WTC11 (cell line): ENCODE results near the gene INHA. TPM values are rescaled to one million over a fixed set of nuclear protein-coding genes. Genes with fewer than 3 reads are reported as not detected.

Experiments used
- ATAC-seq: fragments of 200-7000 bp; cut with Tn5 transposase; 2 replicates; pipeline ENCODE4 v1.10.0; 2021; ENCODE audit warnings: mild to moderate bottlenecking, moderate library complexity
- CTCF ChIA-PET: fragments of 300-600 bp; sonication (Branson Sonifier 250); formaldehyde crosslinking; loops from one replicate; lab custom pipeline; 2021; ENCODE audit warnings: antibody characterized with exemption; lab: Charles Lee
- POLR2A ChIA-PET: fragments of 350-600 bp; sonication (Branson Sonifier 250); formaldehyde crosslinking; loops from one replicate; lab custom pipeline; 2021; ENCODE audit warnings: antibody characterized with exemption; lab: Charles Lee
- DNase-seq: peaks from one replicate; pipeline ENCODE4 v3.0.0; 2021; ENCODE audit warnings: low spot score
- H3K27ac Mint-ChIP-seq: 2 replicates; pipeline ENCODE4 v1.8.0; 2021; ENCODE audit warnings: mixed read lengths
- H3K27me3 Mint-ChIP-seq: 2 replicates; pipeline ENCODE4 v1.8.0; 2021; ENCODE audit warnings: low read depth, mild to moderate bottlenecking, moderate library complexity, mixed read lengths
- H3K36me3 Mint-ChIP-seq: 2 replicates; pipeline ENCODE4 v1.8.0; 2021; ENCODE audit warnings: mixed read lengths
- H3K4me1 Mint-ChIP-seq: 2 replicates; pipeline ENCODE4 v1.8.0; 2022; ENCODE audit warnings: mixed read lengths
- H3K4me3 Mint-ChIP-seq: 2 replicates; pipeline ENCODE4 v1.8.0; 2021; ENCODE audit warnings: mild to moderate bottlenecking, moderate library complexity, mixed read lengths
- H3K9me3 Mint-ChIP-seq: 2 replicates; pipeline ENCODE4 v1.8.0; 2021; ENCODE audit warnings: mixed read lengths
- CTCF ChIP-seq: fragments of 200-600 bp; IDR thresholded peaks from 2 replicates; pipeline ENCODE4 v1.8.0; 2022; ENCODE audit warnings: antibody characterized with exemption
- E2F1 ChIP-seq: sonication (generic); formaldehyde crosslinking; IDR thresholded peaks from 2 replicates; pipeline ENCODE4 v1.8.0; 2022; ENCODE audit warnings: mild to moderate bottlenecking, missing genetic modification reagents
- GABPB1 ChIP-seq: sonication (generic); formaldehyde crosslinking; IDR thresholded peaks from 2 replicates; pipeline ENCODE4 v1.8.1; 2023; ENCODE audit warnings: mild to moderate bottlenecking, missing genetic modification reagents
- JAZF1 ChIP-seq: fragments of 250-450 bp; sonication (Bioruptor Pico); IDR thresholded peaks from 2 replicates; pipeline ENCODE4 v1.9.0; 2021; ENCODE audit warnings: moderate library complexity, mild to moderate bottlenecking, inconsistent platforms
- KAT7 ChIP-seq: sonication (generic); formaldehyde crosslinking; IDR thresholded peaks from 2 replicates; pipeline ENCODE4 v1.8.1; 2023; ENCODE audit warnings: missing genetic modification reagents, mild to moderate bottlenecking, borderline replicate concordance
- NFE2L1 ChIP-seq: sonication (generic); formaldehyde crosslinking; IDR thresholded peaks from 2 replicates; pipeline ENCODE4 v1.8.1; 2023; ENCODE audit warnings: missing genetic modification reagents
- NFYB ChIP-seq: sonication (generic); formaldehyde crosslinking; conservative IDR thresholded peaks from 2 replicates; pipeline ENCODE4 v1.8.0; 2022; ENCODE audit warnings: low read depth, missing genetic modification reagents
- PREB ChIP-seq: sonication (generic); formaldehyde crosslinking; IDR thresholded peaks from 2 replicates; pipeline ENCODE4 v1.8.1; 2022; ENCODE audit warnings: mild to moderate bottlenecking, missing genetic modification reagents, moderate library complexity, borderline replicate concordance
- PRRX2 ChIP-seq: fragments of 250-450 bp; sonication (Bioruptor Pico); IDR thresholded peaks from 2 replicates; pipeline ENCODE4 v1.8.0; 2021; ENCODE audit warnings: mild to moderate bottlenecking
- RELA ChIP-seq: sonication (generic); formaldehyde crosslinking; IDR thresholded peaks from 2 replicates; pipeline ENCODE4 v1.8.1; 2022; ENCODE audit warnings: missing genetic modification reagents, mild to moderate bottlenecking, borderline replicate concordance
- TEAD1 ChIP-seq: sonication (generic); formaldehyde crosslinking; IDR thresholded peaks from 2 replicates; pipeline ENCODE4 v1.8.0; 2022; ENCODE audit warnings: mild to moderate bottlenecking, missing genetic modification reagents
- ZBTB21 ChIP-seq: sonication (generic); formaldehyde crosslinking; IDR thresholded peaks from 2 replicates; pipeline ENCODE4 v1.8.1; 2023; ENCODE audit warnings: mild to moderate bottlenecking, missing genetic modification reagents, borderline replicate concordance
- ZNF219 ChIP-seq: sonication (generic); formaldehyde crosslinking; IDR thresholded peaks from 2 replicates; pipeline ENCODE4 v1.8.0; 2023; ENCODE audit warnings: missing genetic modification reagents, mild to moderate bottlenecking, borderline replicate concordance
- ZNF416 ChIP-seq: fragments of 250-450 bp; sonication (Bioruptor Pico); IDR thresholded peaks from 2 replicates; pipeline ENCODE4 v1.9.0; 2021; ENCODE audit warnings: mild to moderate bottlenecking, inconsistent platforms
- ZNF532 ChIP-seq: fragments of 250-450 bp; sonication (Bioruptor Pico); IDR thresholded peaks from 2 replicates; pipeline ENCODE4 v1.9.0; 2021; ENCODE audit warnings: mild to moderate bottlenecking, borderline replicate concordance
- total RNA-seq: library from RNA; stranded (reverse); gene quantifications from 3 replicates; pipeline ENCODE4 v1.2.3, GENCODE V29; 2021
- TF ChIP-seq, protein P1 (sequence below): sonication (generic); formaldehyde crosslinking; IDR thresholded peaks from 2 replicates; pipeline ENCODE4 v1.8.0; 2023; ENCODE audit warnings: missing genetic modification reagents, mild to moderate bottlenecking, borderline replicate concordance
- TF ChIP-seq, protein P2 (sequence below): fragments of 250-450 bp; sonication (Bioruptor Pico); IDR thresholded peaks from 2 replicates; pipeline ENCODE4 v2.1.2; 2022; ENCODE audit warnings: mild to moderate bottlenecking, moderate library complexity

INHA gene
- total RNA-seq, 1 experiment from 2014 or later: 1.4 TPM

DNA sequence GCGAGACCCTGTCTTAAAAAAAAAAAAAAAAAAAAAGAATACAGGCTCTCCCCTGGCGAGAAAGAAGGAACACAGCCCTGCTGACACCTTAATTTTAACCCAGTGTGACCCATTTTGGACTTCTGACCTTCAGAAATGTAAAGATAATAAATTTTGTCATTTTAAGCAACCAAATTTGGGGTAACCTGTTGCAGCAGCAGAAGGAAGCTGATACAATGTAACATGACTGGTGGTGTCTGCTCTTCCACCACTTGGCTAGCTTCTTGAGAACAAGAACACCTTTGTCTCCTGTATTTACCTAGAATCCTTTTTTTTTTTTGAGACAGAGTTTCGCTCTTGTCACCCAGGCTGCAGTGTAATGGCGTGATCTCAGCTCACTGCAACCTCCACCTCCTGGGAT, 19.0 kb downstream of the INHA start (continued):
- TF ChIP-seq, protein P1, sequence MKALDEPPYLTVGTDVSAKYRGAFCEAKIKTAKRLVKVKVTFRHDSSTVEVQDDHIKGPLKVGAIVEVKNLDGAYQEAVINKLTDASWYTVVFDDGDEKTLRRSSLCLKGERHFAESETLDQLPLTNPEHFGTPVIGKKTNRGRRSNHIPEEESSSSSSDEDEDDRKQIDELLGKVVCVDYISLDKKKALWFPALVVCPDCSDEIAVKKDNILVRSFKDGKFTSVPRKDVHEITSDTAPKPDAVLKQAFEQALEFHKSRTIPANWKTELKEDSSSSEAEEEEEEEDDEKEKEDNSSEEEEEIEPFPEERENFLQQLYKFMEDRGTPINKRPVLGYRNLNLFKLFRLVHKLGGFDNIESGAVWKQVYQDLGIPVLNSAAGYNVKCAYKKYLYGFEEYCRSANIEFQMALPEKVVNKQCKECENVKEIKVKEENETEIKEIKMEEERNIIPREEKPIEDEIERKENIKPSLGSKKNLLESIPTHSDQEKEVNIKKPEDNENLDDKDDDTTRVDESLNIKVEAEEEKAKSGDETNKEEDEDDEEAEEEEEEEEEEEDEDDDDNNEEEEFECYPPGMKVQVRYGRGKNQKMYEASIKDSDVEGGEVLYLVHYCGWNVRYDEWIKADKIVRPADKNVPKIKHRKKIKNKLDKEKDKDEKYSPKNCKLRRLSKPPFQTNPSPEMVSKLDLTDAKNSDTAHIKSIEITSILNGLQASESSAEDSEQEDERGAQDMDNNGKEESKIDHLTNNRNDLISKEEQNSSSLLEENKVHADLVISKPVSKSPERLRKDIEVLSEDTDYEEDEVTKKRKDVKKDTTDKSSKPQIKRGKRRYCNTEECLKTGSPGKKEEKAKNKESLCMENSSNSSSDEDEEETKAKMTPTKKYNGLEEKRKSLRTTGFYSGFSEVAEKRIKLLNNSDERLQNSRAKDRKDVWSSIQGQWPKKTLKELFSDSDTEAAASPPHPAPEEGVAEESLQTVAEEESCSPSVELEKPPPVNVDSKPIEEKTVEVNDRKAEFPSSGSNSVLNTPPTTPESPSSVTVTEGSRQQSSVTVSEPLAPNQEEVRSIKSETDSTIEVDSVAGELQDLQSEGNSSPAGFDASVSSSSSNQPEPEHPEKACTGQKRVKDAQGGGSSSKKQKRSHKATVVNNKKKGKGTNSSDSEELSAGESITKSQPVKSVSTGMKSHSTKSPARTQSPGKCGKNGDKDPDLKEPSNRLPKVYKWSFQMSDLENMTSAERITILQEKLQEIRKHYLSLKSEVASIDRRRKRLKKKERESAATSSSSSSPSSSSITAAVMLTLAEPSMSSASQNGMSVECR (CRISPR knock-in tag): no peak
- no peak for TF ChIP-seq ZBTB21 (CRISPR knock-in tag)
- no peak for TF ChIP-seq JAZF1
- no peak for TF ChIP-seq PRRX2 (CRISPR knock-in tag)

GRCh38 chr2:219592736-219593135, 20.6 kb downstream of the INHA start:
- Mint-ChIP-seq H3K27me3 (peaks cover 8% of the 10 kb centered on the region), H3K27ac (no peak overlapping the region), H3K4me1 (peaks cover 26% of the 10 kb centered on the region), H3K4me3 (no peak overlapping the region), H3K36me3 (no peaks in the 10 kb centered on the region), H3K9me3 (peaks cover 3% of the 10 kb centered on the region; the same call in 1 of the 2 replicates)
- CTCF ChIA-PET: no interaction called here
- ATAC-seq (no peak), DNase-seq (no peak)
- POLR2A ChIA-PET: no interaction called here
- TF ChIP-seq NFYB (CRISPR knock-in tag) (no peak), E2F1 (CRISPR knock-in tag) (no peak), ZNF532 (no peak), PREB (CRISPR knock-in tag) (no peak), ZNF219 (no peak), CTCF (no peak), TEAD1 (CRISPR knock-in tag) (no peak), GABPB1 (CRISPR knock-in tag) (no peak), ZNF416 (CRISPR knock-in tag) (no peak), NFE2L1 (CRISPR knock-in tag) (no peak), RELA (CRISPR knock-in tag) (no peak), KAT7 (CRISPR knock-in tag) (no peak)
- TF ChIP-seq, protein P1 (CRISPR knock-in tag): no peak
- TF ChIP-seq, protein P2, sequence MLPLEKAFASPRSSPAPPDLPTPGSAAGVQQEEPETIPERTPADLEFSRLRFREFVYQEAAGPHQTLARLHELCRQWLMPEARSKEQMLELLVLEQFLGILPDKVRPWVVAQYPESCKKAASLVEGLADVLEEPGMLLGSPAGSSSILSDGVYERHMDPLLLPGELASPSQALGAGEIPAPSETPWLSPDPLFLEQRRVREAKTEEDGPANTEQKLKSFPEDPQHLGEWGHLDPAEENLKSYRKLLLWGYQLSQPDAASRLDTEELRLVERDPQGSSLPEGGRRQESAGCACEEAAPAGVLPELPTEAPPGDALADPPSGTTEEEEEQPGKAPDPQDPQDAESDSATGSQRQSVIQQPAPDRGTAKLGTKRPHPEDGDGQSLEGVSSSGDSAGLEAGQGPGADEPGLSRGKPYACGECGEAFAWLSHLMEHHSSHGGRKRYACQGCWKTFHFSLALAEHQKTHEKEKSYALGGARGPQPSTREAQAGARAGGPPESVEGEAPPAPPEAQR: no peak
